EL (cell line): ENCODE data around the gene HOXA7.

Experiments used
- DNase-seq: peaks from one replicate; pipeline ENCODE4 v3.0.0-alpha.2; 2016

HOXA7 gene

DNA sequence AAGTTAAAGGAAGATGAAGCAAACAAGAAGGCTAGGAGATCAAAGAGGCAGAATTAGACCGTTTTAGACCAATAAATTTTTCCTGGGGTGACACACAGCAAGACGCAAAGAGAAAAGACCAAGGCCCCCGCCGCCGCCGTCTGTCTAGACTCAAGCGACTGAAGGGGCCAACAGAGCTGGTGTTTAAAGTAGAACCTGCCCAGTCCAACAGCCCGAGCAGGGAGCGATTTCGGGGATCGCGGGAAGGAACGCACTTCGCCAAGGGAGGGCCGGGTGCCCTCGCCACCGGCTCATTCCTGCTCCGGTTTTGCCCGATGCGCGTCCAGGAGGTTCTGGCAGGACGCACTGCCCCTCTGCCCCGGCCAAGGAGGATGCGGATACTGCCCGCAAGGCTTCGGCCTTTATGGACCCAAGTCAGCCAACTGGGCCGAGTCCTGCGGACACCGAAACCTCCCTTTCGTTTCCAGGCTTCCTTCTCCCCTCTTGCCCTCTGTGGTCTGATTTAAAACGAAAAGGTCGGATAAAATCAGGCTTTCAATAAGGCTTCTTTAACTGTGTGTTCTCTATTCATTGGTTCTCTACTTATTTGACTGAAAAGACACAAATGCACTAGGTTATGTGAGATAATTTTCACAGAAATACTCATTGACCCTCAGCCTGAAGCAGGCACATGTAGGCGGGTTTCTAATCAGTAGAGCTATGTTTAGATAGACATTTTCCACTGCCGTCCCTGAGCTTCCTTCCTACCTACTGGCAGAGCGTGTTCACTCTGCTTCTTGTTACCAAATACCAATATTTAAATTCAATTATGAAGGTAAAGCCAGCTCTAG lies 2.2 kb upstream of the HOXA7 start:
- no peak for DNase-seq

DNA sequence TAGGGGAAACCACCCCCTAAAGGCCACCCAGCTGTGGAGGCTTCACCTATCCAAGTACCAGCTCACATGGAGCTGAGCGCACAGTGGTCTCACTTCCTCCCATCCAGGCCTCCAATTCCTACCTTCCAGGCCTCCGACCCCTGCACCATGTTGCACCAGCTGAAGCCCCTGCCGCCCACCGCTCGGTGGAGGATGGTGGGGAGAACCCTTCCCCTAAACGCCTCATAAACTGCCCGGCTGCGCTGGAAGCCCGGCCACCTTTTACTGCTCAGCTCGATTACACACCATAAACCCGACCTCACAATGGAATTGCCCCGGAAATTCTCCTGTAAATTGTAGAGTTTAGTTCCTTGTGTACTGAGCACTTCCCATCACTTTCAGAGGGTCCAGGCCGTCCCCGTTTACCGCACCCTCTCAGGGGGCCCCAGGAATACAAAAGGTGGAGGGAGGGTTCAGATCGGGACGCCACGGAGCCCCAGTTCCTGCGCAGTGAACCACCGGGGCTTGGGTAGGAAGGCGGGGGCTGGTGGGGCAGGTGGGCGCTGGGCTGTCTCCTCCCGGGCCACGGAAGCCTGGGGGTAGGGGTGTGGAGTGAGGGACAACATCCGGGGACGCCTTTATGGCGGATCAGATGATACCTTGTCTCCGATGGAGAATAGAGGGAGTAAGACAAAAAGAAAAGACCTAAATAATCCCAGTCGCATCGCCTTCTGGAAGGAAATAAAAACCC lies 1.4 kb upstream of the HOXA7 start:
- DNase-seq: no peak

DNA sequence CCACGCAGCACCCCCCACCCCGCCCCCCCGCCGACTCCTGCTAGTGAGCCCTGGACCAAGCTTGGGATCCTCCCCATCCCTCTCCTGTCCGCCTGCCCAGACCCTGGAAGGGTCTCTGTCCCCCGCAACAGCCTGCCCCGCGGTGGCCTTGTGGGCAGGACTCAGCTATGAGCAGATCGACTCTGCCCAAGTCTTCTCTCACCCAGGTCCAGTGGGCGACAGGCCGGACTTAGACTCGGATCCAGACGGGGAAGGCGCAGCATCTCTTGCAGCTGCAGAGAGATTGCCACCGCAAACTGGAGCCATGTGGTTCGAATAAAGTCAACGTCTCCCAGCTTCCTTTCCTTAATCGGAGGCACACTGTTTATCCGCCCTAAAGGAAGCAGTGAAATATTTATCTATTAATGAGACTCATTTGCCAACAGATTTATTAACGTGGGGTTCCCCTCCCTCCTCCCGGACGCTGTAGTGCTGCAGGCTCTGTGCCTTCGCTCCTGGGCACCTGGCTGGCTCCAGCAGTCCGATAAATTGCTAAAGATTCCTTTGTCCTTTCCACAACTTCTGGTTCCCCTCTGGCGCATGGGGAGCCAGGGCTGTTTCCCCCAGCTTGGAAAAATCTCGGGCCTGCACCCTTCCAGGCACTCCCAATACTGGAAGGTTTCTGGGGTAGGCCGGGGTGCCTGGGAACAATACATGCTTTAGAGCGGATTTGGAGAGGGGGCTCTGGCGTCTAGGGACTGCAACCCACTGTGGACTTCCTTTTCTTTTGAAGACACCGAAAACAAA lies 634 bp upstream of the HOXA7 start:
- DNase-seq: no peak

DNA sequence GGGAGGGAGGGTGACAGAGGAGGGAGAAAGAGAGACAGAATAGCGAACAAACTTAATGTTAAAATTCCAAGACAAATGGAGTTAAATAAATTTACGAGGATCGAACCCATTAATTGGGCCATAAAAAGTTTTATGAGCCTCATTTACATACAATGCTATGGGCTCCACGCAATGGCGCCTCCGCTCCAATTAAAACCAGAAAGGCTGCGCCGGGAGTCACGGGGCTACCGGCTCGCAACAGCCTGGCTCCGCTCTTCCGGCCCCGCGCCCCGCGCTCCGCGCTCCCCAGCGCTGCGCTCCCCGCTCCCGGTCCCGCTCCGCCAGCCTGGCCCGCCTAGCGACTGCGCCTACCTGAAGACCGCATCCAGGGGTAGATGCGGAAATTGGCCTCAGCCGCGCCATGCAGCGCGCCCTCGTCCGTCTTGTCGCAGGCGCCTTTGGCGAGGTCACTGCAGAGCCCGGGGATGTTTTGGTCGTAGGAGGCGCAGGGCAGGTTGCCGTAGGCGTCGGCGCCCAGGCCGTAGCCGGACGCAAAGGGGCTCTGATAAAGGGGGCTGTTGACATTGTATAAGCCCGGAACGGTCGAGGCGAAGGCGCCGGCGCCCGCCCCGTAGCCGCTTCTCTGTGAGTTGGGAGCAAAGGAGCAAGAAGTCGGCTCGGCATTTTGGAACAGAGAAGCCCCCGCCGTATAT lies 513 bp downstream of the HOXA7 start:
- peak; percentile 52 for DNase-seq

DNA sequence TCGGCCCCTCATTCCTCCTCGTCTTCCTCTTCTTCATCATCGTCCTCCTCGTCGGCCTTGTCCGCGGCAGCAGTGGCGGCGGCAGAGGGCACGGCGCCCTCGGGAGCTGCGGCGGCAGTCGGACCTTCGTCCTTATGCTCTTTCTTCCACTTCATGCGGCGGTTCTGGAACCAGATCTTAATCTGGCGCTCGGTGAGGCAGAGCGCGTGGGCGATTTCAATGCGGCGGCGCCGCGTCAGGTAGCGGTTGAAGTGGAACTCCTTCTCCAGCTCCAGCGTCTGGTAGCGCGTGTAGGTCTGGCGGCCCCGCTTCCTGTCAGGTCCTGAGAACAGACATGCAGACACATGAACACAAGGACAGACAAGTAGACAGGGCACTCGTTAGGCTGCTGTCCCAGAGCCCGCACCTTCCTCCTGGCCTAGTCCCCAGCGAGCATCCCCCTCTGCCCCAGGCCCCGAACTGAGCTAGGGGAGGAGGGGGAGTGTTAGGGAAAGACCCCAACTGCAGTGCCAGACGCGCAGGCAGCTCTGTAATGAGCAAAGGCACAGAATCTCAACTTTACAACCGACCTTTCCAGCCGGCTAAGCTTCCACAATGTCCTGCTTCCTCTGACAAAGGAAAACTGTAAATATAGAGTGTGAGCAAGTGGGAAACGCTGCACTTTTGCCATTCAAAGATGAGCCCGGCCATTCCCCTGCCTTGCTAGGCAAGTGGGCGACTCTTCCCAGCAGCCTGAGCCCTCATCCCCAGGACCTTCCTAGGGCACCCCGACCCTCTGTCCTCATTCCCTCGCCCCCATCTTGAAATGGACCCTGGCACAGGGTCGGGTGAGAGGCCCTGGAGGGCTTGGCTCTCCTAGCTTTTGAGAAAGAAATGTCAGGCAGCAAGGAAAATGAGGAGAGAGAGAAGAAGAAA lies 1.3 kb downstream of the HOXA7 start:
- DNase-seq: no peak

DNA sequence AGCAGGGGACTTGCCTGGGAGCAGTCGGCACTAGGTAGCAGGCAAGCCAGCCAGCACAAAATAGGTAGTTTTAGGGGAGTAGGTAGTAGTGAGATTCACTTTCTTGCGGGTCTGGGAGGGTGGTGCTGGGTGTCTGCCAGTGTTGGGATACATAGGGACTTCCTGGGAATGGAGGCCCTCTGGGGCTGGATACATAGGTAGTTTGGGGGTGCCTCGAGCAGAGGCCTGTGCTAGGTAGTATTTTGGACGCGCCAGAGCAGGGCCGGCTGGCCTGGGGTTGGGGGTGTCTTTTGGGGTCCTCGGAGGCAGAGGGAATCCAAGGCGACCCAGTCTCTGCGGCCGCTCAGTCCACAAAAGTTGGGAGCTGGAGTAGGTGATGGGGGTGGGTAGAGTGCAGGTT lies 2.1 kb downstream of the HOXA7 start:
- DNase-seq: no peak

DNA sequence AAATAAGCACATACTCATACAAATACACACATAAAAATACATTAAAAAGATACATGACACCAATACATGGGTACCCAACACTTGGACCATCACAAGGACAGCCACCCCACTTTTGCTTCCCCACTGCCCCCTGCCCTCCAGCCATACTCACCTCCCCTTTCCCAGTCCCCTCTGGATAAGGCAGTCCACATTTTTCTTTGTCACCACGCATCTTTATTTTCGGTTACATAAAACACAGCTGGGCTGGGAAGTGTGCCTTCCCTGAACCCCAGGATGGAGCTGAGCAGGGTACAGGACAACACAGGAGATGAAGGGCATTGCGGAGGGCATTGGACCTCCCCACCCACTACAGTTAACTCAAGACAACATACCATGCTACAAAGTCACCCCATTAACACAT lies 2.9 kb downstream of the HOXA7 start:
- no peak for DNase-seq

DNA sequence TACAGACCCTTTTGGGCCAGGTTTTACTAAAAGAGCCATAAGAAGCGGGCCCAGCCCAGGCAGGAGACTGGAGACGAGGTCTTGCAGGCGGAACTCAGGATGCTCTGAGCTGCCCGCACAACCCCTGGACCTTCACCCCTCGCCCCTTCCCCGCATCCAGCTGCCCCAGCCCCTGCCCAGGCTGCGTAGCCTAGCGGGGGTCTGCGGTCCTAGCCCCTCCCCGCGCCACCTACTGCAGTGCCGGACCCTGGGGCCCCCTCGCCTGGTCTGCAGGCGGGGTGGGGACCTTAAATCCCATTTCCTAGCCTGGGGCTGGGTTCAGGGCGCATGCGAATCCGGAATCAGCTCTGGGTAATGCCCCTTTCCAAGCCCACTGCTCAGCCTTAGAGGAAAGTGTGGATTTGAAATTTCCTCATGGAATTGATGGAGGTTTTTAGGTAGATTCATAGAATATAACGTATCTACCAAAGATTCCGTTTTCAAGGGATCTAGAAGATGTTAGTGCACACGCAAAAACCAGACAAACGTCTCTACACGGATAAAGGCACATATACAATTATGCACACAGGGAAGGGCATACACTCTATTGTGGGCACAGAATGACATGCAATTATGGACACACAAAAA lies 3.5 kb downstream of the HOXA7 start:
- DNase-seq: no peak

DNA sequence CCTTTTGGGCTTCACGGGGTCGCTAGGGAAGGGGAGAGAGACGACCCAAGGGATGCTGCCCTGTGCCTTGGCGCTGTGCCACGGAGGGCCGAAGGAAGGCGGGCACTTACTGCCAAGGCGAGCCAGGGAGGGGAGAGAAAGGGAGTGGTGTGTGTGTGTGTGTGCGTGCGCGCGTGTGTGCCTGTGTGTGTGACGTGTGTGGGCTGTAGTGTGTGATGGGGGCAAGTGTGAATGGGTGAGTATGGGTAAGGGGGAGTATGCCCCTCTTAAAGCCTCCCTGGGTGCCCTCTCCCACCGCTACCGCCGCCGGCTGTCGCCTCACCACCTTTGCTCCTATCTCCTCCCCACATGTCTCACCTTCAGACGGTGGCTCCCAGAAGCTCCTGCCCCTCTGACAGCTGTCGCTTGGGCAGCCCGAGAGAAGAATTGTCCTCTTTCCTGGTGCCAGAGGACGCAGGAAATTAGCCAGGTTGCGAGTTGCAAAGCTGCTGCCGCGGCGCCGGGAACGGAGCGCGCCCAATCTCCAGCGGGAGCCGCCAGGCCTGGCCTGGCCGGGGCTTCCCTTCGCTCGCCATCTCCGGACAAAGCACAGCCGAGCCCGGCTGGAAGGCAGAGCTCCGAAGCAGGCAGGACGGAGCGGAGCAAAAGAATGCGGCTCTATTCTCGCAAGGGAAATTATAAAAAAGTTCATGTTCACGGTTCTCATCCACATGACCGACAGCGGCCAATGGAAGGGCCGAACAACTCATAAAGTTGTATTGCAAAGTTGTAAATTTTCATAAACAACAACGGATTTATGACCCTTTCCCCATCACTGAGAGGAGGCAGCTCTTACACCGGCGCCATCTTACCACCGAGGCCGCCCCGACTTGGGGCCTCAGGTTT lies 4.3 kb downstream of the HOXA7 start, which contains the start of gene HOXA3:
HOXA3 (minus strand) TSS at position 653 of the 885 bp plus-strand sequence. CDS start 41,943 bp downstream, outside the sequence.
- peak; percentile 84 for DNase-seq

DNA sequence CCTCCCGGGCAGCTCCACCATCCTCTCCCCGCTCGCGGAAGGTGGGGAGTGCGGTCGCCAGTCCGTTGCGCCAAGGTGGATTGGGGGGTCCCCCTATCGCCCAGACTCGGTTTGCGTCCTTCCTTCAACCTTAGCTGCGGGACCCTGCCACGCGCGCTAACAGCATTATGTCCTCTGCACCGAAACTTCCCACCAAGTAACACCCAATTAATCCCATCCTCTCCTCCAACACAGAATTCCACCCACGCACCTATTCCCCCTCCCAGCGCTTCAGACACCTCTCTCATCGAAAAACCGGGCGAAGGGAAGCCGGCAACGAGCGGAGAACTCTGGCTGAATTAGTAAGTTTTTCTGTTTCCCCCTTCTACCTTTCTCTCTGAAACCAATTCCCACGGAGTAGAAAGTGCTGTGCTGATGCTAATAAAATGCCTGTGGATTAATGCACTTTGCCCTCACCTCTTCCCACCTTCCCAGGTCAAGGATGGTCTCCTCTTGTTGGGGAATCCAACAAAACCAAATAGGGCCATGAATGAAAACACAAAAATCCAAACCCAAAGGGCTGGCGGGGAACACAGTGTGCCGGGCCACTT lies 5.0 kb downstream of the HOXA7 start:
- no peak for DNase-seq

DNA sequence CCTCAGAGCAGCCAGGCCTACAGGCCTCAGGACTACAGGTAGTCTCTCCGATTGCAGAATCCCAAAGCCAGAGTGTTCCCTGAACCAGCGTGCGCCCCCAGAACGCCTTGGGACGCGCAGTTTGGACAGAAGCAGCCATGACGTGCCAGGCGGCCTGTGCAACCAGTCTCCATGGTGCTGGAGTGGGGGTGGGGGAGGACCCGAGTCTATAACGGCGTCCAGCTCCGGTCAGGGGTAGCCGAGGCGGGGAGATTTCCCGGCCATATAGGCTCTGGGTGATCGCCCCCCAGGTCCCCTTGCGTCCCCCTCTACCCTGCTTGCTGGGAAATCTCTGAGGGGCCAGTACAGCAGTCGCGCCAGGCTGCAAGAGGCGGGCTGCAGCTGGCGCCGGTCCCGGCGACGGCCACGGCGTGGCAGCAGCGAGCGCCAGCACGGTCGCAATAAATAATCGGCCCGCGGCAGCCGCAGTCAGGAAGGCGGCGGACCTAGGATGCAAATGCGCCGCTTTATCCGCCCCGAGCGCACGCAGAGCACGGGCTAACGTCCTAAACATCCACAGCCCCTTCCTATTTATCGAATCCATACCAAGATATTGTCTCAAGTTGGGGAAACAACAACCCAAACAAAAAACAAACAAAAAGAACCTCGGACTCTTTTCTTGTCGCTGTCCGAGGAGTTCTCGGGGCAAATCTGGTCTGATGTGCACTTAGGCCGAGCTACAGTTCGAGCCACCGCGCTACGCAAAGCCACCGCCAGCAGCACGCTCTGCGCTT lies 5.7 kb downstream of the HOXA7 start:
- DNase-seq: peak; percentile 83

DNA sequence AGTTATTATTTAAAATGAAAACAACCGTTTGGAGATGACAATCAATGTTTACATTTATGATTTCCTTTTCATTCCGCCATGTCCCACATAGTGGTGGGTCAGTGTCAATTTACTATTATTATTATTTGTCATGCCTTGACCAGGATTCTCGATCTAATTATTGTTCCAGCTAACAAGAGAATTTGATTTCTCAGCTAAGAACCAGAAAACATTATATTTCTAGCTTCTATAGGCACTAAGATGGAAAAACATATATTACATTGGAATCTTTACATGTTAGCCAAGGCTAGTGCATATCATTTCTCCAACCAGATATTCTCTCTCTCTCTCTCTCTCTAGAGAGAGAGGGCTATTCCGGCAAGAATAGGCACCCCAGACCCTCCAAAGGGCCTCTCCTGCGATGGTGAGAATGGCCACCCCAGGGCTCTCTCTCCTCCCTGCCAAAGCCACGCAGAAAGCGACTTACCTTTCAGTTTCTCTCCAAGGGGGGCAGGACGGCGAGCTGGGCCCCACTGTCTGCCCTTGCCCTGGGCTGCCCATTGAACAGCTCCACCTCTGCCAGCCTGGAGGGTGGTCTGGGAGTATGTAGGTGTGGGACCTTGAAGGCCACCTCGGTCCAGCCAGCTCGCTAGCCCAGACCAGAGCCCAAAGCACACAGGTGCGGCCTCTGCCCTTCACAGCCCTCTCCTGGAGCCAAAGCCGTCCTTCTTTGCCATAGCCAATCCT lies 6.5 kb downstream of the HOXA7 start:
- DNase-seq: no peak

DNA sequence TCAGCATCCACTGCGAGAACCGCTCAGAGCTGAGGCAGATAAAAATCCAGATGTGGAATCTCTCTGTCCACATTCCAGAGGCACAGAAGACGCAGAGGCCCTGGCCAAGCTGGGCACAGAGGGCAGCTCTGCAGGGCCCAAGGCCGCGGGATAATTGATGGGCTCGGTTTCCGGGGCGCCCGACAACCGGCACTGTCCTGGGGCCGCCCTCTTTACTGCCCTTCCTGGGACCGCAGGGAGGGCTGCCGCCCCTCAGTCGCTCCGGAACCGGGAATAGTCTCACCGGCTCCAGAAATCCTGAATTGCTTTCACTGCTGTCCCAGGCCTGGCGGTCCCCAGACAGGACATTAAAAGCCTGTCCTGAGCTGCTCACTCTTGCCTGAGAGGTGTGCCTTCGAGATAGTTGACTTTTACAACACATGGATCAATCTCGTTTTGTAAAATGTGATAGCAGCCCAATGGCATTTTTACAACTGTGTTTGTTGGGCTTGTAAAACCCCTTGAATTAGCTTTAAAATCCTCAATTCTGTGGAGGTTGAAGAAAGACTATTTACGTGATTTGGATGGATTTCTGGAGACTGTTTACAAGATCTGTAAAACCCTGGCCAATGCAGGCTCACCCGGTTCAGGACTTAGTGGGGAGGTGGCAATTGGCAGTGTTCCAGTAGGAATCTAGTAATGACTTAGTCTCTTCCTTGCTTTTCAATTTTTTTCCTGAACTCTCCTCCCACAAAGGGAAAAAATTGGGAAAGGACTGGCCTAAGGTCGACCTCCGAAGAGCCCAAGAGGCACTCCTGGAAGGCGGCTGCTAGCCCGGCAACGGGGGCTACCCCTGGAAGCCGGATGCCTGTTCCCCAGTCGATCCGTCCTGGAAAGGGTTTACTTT lies 7.5 kb downstream of the HOXA7 start:
- peak; percentile 30 for DNase-seq

DNA sequence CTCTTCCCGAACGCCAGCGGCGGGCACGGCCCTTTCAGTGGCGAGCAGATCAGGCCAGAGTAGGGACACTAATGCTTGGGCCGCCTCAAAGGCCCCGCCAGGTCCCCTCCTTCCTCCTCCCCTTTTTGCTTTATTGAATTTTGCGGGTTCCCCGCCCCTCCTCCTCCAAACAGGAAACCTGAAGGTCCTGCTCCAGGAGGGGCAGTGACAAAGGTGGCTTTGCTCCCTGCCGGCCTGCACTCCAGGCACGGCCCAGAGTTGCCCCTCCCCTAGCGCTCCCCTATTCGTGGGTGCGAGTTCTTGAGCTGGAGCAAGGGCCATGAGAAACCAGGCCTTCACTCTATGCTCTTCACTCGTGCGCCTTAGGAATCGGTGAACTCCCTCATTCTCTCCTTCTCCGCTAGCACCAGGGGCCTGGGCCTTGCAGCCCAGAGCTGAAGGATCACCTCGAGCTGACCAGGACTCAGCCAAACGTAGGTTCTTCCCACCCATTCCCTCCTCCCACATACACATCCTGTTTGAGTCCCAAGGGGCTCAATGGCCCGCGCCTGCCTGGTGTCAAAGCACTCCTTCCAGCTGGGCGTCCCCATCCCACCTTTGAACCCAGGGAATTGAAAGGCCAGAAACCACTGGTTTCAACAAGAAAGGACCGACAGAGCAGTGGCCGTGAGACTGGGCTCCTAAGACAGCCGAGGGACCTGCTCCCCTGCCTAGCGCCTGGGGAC lies 8.3 kb downstream of the HOXA7 start:
- no peak for DNase-seq

DNA sequence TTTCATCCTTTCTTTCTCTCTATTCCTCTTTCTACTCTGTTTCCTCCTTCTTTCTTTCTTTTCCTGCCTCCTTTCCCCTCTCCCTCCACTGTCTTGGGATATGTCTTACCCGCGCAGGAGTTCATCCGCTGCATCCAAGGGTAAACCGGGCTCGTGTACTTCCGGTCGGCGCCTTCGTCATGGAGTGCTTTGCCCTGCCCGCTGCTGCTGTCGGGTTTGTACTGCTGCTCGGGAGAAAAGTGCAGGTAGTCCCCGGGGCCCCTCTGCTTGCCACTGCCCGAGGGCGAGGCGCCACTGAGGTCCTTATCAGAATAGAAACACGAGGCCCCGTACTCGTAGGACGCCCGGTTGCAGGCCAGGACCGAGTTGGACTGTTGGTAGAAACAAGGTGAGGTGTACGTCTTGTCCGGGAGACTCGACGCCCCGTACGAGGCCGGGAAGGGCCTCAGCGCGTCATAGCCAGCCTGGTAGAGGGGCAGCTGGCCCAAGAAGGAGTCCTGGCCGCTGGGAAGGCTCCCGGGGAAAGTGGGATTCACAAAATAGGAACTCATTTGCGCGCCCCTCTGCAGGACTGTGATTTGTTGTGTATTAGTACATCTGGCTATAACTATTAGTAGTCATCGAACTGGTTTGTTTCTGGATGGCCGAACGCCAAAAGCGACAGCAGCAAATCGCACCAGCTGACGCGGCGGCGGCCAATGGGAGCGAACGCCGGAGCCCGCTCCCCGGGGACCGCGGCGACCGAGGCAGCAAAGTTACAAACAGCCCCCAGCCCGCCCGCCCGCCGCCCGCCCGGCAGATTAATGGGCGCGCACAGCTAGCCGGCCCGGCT lies 9.1 kb downstream of the HOXA7 start, which contains the start of gene HOXA6:
HOXA6 (minus strand) TSS at position 576 of the 832 bp plus-strand sequence; CDS start at position 551, 25 bp downstream.
- DNase-seq: no peak
